ENCODE results near the gene C10orf67. TPM values are rescaled to one million over a fixed set of nuclear protein-coding genes. Genes with fewer than 3 reads are reported as not detected.

Gene C10orf67
- polyA plus RNA-seq, 1 donor from 2014 or later = 0.48 TPM

DNA sequence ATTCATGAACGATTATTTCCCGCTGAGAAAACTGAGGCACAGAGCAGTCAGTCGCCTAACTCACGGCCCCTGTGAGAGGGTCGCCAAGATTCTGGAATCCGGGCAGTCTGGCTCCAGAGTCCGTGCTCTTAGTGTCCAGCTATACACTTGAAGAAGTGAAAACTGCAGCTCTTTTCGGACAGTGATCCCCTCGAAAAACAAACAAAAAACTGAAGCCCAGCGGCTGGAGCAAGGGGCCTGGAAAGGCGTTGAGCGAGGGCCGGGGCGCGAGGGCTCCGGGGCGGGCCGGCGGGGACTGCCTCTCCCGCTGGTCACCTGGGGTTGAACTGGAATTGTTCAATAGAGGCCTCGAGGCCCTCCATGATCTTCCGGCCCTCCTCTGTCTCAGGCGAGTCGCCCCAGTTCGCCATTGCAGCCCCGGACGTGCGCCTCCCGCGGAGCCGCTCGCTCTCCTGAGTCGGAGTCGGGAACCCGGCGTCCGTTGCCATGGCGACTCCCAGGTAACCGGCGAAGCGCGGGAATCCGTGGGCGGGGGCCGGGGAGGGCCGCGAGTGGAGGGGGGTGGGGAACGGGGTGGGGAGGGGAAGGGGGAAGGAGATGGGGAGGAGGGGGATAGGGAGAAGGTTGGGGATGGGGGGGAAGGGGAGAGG, 881 bp downstream of the C10orf67 start:
- no peaks in the 10 kb centered on the region for H3K27me3 ChIP-seq (ENCODE audit: insufficient read depth, low read depth, low read length)
- no peaks in the 10 kb centered on the region for H4K20me1 ChIP-seq (ENCODE audit: insufficient read depth)
- H3K79me2 ChIP-seq (replicated peaks; ENCODE audit: insufficient read depth, low read length) = no peaks in the 10 kb centered on the region
- H3K9me3 ChIP-seq (ENCODE audit: low read length) = no peaks in the 10 kb centered on the region
- H3F3A ChIP-seq (ENCODE audit: insufficient read depth, low read length, poor library complexity, severe bottlenecking) = no peaks in the 10 kb centered on the region
- H3K27ac ChIP-seq (ENCODE audit: low read length) = peak overlapping the region; percentile 50
- TF ChIP-seq TAF1 (IDR thresholded peaks at IDR 0.05; ENCODE audit: low read depth) (no peak), RAD21 (conservative IDR thresholded peaks at IDR 0.05) (no peak), MXI1 (conservative IDR thresholded peaks at IDR 0.05; ENCODE audit: poor library complexity, severe bottlenecking) (no peak), POLR2AphosphoS5 (IDR thresholded peaks at IDR 0.05) (no peak), EP300 (conservative IDR thresholded peaks at IDR 0.05; ENCODE audit: poor library complexity, severe bottlenecking) (no peak)
- TF ChIP-seq, protein P1, sequence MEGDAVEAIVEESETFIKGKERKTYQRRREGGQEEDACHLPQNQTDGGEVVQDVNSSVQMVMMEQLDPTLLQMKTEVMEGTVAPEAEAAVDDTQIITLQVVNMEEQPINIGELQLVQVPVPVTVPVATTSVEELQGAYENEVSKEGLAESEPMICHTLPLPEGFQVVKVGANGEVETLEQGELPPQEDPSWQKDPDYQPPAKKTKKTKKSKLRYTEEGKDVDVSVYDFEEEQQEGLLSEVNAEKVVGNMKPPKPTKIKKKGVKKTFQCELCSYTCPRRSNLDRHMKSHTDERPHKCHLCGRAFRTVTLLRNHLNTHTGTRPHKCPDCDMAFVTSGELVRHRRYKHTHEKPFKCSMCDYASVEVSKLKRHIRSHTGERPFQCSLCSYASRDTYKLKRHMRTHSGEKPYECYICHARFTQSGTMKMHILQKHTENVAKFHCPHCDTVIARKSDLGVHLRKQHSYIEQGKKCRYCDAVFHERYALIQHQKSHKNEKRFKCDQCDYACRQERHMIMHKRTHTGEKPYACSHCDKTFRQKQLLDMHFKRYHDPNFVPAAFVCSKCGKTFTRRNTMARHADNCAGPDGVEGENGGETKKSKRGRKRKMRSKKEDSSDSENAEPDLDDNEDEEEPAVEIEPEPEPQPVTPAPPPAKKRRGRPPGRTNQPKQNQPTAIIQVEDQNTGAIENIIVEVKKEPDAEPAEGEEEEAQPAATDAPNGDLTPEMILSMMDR (IDR thresholded peaks at IDR 0.05; ENCODE audit: poor library complexity, severe bottlenecking) = no peak
- H3K9me2 ChIP-seq (ENCODE audit: insufficient read depth, low read length) = no peaks in the 10 kb centered on the region
- H2AFZ ChIP-seq (ENCODE audit: low read depth, low read length) = peak overlapping the region; percentile 25
- peak overlapping the region; percentile 78 for H3K4me3 ChIP-seq (ENCODE audit: low read length)
- H3K36me3 ChIP-seq (ENCODE audit: insufficient read depth, low read length) = no peaks in the 10 kb centered on the region
- no peak overlapping the region for H3K4me2 ChIP-seq (ENCODE audit: low read length)
- peak overlapping the region; percentile 37 for H3K9ac ChIP-seq (ENCODE audit: low read length)

DNA sequence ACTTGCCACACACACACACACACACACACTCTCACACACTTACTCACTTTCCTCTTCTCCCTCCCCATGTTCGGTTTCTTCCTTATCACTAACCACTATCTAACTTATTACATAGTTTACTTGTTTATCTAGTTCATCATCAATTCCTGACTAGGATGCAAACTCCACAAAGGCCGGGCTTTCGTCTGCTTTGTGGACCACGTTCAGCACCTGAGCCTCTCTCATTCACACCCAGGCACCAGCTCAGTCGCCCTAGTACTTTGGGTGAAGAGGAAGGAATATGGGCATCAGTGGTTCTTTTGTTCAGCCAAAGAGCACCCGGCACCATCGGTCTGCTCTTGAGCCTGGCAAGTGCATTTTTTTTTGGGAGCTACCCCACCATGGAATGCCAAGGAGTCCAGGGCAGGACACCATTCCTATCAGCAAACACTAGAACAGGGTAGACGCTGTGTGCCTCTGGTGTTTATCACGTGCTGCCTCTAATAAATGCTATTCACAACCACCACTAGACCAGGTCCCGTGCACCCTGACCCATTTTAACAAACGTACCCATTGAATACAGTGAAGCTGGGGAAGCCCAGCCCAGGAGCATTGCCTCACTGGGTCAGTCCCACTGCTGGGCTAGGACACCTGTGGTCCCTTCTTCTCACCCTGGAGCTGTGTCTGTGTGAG, 2.2 kb downstream of the C10orf67 start:
- no peak for TF ChIP-seq SMC3 (conservative IDR thresholded peaks at IDR 0.05; ENCODE audit: poor library complexity)
- no peak for TF ChIP-seq POLR2AphosphoS5 (IDR thresholded peaks at IDR 0.05)
- no peak for TF ChIP-seq EP300 (conservative IDR thresholded peaks at IDR 0.05; ENCODE audit: poor library complexity, severe bottlenecking)
- no peak for TF ChIP-seq RAD21 (conservative IDR thresholded peaks at IDR 0.05)
- TF ChIP-seq, protein P2, sequence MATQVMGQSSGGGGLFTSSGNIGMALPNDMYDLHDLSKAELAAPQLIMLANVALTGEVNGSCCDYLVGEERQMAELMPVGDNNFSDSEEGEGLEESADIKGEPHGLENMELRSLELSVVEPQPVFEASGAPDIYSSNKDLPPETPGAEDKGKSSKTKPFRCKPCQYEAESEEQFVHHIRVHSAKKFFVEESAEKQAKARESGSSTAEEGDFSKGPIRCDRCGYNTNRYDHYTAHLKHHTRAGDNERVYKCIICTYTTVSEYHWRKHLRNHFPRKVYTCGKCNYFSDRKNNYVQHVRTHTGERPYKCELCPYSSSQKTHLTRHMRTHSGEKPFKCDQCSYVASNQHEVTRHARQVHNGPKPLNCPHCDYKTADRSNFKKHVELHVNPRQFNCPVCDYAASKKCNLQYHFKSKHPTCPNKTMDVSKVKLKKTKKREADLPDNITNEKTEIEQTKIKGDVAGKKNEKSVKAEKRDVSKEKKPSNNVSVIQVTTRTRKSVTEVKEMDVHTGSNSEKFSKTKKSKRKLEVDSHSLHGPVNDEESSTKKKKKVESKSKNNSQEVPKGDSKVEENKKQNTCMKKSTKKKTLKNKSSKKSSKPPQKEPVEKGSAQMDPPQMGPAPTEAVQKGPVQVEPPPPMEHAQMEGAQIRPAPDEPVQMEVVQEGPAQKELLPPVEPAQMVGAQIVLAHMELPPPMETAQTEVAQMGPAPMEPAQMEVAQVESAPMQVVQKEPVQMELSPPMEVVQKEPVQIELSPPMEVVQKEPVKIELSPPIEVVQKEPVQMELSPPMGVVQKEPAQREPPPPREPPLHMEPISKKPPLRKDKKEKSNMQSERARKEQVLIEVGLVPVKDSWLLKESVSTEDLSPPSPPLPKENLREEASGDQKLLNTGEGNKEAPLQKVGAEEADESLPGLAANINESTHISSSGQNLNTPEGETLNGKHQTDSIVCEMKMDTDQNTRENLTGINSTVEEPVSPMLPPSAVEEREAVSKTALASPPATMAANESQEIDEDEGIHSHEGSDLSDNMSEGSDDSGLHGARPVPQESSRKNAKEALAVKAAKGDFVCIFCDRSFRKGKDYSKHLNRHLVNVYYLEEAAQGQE (IDR thresholded peaks at IDR 0.05; ENCODE audit: borderline replicate concordance) = no peak
- no peak for TF ChIP-seq MXI1 (conservative IDR thresholded peaks at IDR 0.05; ENCODE audit: poor library complexity, severe bottlenecking)
- TF ChIP-seq EZH2 (IDR thresholded peaks at IDR 0.05; ENCODE audit: borderline replicate concordance, insufficient read depth, low read length, poor library complexity, severe bottlenecking) = no peak
- no peak for TF ChIP-seq TAF1 (IDR thresholded peaks at IDR 0.05; ENCODE audit: low read depth)
- TF ChIP-seq, protein P1 (IDR thresholded peaks at IDR 0.05; ENCODE audit: poor library complexity, severe bottlenecking) = no peak
- H3K27me3 ChIP-seq (ENCODE audit: insufficient read depth, low read depth, low read length) = no peaks in the 10 kb centered on the region

More for the DNA sequence above, 2.2 kb downstream of the C10orf67 start:
- no peaks in the 10 kb centered on the region for H3F3A ChIP-seq (ENCODE audit: insufficient read depth, low read length, poor library complexity, severe bottlenecking)
- no peaks in the 10 kb centered on the region for H3K9me2 ChIP-seq (ENCODE audit: insufficient read depth, low read length)
- H3K4me2 ChIP-seq (ENCODE audit: low read length) = no peak overlapping the region
- H3K4me3 ChIP-seq (ENCODE audit: low read length) = no peak overlapping the region
- no peaks in the 10 kb centered on the region for H3K9me3 ChIP-seq (ENCODE audit: low read length)
- H3K79me2 ChIP-seq (replicated peaks; ENCODE audit: insufficient read depth, low read length) = no peaks in the 10 kb centered on the region
- no peak overlapping the region for H3K27ac ChIP-seq (ENCODE audit: low read length)
- H3K36me3 ChIP-seq (ENCODE audit: insufficient read depth, low read length) = no peaks in the 10 kb centered on the region
- no peaks in the 10 kb centered on the region for H4K20me1 ChIP-seq (ENCODE audit: insufficient read depth)
- H2AFZ ChIP-seq (ENCODE audit: low read depth, low read length) = no peak overlapping the region
- H3K9ac ChIP-seq (ENCODE audit: low read length) = no peak overlapping the region
